ENCODE data around the gene HDAC6. TPM values are rescaled to one million over a fixed set of nuclear protein-coding genes. Genes with fewer than 3 reads are reported as not detected.

The HDAC6 gene
- total and polyA plus RNA-seq, 10 of the 15 experiments (the other 5 are each of a cell fraction or from before 2014, with no cell fraction given) = 8.3 to 47.0 (median 34.1) TPM

- ATAC-seq (no peak), FAIRE-seq (no peak), DNase-seq (ENCODE audit: low read depth, low spot score) (no peak)
- TF ChIP-seq MTA2 (IDR thresholded peaks at IDR 0.05; ENCODE audit: low read depth) (no peak), ESRRA (IDR thresholded peaks at IDR 0.05; ENCODE audit: low read length) (no peak), SRF (IDR thresholded peaks at IDR 0.05; ENCODE audit: low read depth in 2 of 2, low read length in 2 of 2) (no peak), EGR1 (IDR thresholded peaks at IDR 0.05; ENCODE audit: borderline replicate concordance in 1 of 2, low read depth in 2 of 2, low read length in 2 of 2) (no peak), BMI1 (IDR thresholded peaks at IDR 0.05; ENCODE audit: borderline replicate concordance) (no peak), MAX (IDR thresholded peaks at IDR 0.05; ENCODE audit: low read depth, low read length) (no peak), SMAD1 (IDR thresholded peaks at IDR 0.05; ENCODE audit: low read depth, partially characterized antibody) (no peak), NR2F1 (conservative IDR thresholded peaks at IDR 0.05) (no peak)
- H4K20me1 ChIP-seq (ENCODE audit: control insufficient read depth, insufficient read depth) = no peaks in the 10 kb centered on the region
- in situ Hi-C loops (cut with MboI) (loop anchor here (10.0 kb wide), 1 partner anchor 52 kb away; the partner anchor contains the start of gene ERAS), intact Hi-C loops (cut with micrococcal nuclease; ENCODE audit: unreplicated experiment) (no loop called here)
- no peak overlapping the region for H3K4me2 ChIP-seq (ENCODE audit: control insufficient read depth, insufficient read depth)
- no peaks in the 10 kb centered on the region for H3K9me3 ChIP-seq (replicated peaks; ENCODE audit: control insufficient read depth, insufficient read depth, low read length)
- ChIA-PET RAD21 (ENCODE audit: unreplicated experiment) (no interaction called here), CTCF (no interaction called here), POLR2A (no interaction called here), SMC1A (ENCODE audit: uncharacterized antibody, unreplicated experiment) (no interaction called here)
- no peaks in the 10 kb centered on the region for H3K36me3 ChIP-seq (ENCODE audit: control insufficient read depth in 2 of 2, insufficient read depth in 2 of 2, low read length in 1 of 2)
- H3K27me3 ChIP-seq (replicated peaks in 1 of 2; ENCODE audit: control insufficient read depth in 2 of 2, insufficient read depth in 2 of 2, low read length in 1 of 2) = no peaks in the 10 kb centered on the region
- WGBS (ENCODE audit: insufficient coverage, insufficient replicate concordance, low lambda C conversion rate, missing lambda C conversion rate) = 27% methylated on average over 6 of the region's 6 CpGs
- H3K27ac ChIP-seq (ENCODE audit: control insufficient read depth, insufficient read depth) = no peak overlapping the region
- H3K4me1 ChIP-seq (ENCODE audit: control insufficient read depth, insufficient read depth, low read length) = no peaks in the 10 kb centered on the region
- no peak overlapping the region for H2AFZ ChIP-seq (ENCODE audit: control insufficient read depth, low read depth, low read length)
- no TSS peak for BruUV-seq (replicated peaks)
- no peak overlapping the region for H3K9ac ChIP-seq (ENCODE audit: control insufficient read depth, insufficient read depth, low read length)
- H3K4me3 ChIP-seq = no peak overlapping the region
- no peaks in the 10 kb centered on the region for H3K79me2 ChIP-seq (ENCODE audit: control insufficient read depth, insufficient read depth, low read length)
Measured at GRCh38 chrX:48772602-48773001, 29.3 kb upstream of the HDAC6 start.
